GM21381 (cell line): ENCODE measurements around the gene SPTBN5.

Experiments
- ATAC-seq: cut with Tn5 transposase; IDR thresholded peaks from one replicate; pipeline ENCODE4 v1.9.1; 2021; ENCODE audit warnings: mild to moderate bottlenecking, moderate library complexity; ENCODE audit not compliant: unreplicated experiment

The SPTBN5 gene

DNA sequence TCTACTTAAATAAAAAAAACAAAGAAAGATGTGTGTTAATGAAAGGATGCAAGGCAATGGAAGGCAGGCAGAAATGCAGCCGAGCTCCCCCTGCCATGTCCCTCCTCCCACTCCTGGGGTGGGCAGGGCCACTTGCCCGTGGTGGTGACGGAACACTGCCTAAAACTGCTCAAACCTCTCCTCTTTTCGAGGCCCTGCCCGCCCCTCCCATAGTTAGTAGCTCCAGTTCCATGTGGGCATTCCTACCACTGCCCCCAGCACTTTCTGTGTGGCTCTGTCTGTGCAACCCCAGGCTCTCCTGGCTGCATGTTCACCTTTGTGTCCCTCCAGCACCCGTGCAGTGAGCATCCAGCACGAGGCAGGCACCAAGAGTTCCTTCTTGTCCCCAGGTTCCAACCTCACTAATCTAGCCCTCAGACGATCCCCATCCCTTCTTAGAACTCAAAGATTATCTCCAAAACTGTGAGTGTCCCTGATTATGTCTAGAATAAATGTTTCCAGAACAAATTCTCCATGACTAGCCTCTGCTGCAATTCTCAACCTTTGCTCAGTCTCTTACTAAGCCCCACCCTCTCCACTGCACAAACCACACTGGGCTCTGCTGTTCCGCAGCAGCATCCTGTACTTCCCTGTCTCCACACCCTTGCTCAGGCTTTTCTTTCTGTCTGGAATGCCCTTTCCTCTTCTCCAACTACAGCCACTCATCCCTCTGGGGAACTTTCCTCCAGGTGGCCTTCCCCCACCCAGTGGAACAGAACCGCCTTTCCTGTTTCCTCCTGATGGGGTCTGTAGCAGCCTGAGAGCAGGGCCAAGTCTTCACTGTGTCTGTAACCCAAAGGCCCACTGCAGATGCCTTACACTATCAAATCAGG is 32.6 kb upstream of the SPTBN5 start:
- ATAC-seq: no peak

DNA sequence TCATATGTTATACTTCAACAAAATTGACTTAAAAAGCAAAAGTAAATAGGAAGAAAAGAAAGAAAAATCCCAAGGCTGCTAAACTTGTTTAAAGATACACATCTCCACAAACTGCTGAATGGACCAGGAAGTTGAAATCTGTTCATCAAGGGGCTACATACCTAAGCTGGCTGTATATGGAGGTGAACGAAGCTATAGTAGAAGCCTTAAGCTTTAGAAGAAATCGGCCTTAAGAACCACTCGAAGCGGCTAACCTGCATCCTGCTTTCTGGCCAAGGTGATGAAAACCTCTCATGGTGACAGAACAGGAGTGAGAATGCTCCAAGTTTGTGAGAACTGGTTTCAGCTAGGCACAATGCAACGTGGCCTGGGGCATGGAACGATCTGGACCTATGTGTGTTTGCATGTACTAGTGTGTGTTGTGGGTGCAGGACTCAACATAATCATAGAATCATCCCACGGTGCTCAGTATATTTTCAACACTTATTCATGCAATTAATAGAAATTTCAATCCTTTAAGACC is 31.3 kb upstream of the SPTBN5 start:
- ATAC-seq: no peak

DNA sequence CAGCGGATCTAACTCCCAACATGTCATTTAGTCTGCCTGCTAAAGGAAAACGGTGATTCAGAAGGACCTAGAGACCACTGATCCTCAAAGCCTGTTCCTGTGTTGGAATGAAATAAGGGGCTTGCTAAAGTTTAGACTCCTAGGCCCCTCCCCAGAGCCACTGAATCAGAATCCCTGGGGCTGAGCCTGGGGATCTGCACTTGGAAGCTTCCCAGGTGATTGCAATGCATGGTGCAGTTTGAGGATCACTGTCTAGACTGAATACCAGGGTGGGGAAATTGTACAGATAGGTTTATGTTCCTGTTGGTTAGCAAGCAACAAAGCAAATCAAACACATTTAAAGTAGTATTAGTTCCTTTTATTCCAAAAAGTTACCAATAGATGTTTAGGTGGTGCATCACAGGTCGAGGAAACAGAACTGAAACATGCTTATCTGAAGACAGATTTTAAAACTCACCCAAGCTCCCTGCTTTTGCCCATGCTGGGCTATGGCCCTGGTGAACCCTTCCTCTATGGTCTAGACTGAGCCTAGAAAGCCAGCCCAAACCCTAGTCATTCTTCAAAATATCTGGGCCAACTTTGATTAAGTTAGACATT is 29.6 kb upstream of the SPTBN5 start:
- no peak for ATAC-seq

DNA sequence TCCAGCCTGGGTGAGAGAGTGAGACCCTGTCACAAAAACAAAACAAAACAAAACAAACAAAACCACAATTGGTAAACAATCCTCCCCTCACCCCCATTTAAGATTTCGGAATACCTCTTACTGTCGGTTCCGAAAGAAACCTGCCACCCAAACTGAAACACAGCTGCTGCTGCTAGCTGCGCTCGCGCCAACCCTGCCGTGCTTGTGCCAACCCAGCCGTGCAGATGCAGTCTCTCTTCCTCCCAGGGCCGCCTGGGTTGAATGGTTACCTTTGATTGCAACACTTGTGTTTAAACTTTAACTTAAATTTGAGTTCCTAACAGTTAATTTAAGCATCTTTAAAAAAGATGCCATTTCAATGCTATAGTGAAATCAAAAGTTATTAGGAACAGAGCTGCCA is 28.5 kb upstream of the SPTBN5 start:
- ATAC-seq: no peak

DNA sequence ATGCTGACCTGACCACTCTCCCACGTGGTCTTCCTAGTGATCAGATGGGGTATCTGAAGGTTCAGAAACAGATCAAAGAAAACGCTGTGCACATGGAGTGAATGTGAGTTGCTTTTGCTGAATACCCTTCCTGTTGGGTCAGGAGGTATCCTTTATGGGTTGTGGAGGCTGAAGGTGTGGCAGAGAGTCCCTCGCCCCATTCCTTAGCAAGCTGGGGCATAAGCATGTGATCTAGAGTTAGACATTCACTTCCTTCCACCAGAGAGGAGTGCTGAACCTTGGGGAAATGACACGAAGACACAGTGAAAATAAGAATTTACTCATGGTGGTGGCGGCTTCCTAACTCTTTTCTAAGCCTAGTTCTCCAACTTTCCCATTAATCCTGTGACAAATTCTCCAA is 27.8 kb upstream of the SPTBN5 start:
- no peak for ATAC-seq

DNA sequence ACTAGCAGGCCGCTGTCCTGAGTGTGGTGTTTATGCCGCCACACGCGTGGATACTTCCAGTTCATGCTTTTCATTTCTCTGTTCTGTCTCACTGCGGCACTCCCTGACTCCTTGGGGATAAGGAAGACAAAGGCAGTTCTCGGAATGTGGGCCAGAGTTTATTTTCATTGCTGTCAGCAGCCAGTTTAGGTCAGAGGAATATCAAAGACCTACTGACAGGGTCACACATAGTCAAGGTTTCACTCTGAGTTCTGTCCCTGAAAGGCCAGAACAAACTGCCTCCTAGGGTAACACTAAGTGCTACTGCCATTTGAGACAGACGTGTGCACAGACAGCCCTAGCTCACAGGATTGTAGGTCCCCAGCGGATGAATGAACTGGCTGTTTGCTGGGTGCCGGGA is 27.3 kb upstream of the SPTBN5 start:
- no peak for ATAC-seq

DNA sequence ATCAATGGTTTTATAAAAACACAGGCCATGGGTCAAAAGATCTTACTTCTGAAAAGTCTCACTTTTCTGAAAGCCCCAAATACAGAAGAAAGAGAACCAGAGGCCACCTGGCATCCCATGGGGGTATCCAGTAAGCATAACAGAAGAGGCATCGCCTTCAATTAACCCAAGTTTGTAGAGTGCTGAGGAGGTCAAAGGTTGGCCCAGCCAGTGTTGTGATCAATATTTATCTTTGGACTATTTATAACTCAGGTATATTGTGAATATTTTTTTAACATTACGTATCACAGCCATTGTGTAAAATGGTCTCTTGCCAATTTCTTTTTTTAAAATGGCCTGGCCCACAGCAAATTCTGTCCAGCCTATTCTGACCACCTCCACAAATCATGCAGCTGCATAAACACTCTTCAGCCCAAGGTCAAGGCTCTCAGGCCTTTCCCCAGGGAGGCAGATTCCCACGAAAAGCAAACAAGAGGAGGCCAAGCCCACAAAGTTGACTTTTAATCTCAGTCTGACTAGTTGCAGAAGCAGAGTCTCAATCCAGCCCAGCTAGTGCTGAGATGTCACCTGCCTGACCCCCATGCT is 26.2 kb upstream of the SPTBN5 start:
- ATAC-seq: no peak

DNA sequence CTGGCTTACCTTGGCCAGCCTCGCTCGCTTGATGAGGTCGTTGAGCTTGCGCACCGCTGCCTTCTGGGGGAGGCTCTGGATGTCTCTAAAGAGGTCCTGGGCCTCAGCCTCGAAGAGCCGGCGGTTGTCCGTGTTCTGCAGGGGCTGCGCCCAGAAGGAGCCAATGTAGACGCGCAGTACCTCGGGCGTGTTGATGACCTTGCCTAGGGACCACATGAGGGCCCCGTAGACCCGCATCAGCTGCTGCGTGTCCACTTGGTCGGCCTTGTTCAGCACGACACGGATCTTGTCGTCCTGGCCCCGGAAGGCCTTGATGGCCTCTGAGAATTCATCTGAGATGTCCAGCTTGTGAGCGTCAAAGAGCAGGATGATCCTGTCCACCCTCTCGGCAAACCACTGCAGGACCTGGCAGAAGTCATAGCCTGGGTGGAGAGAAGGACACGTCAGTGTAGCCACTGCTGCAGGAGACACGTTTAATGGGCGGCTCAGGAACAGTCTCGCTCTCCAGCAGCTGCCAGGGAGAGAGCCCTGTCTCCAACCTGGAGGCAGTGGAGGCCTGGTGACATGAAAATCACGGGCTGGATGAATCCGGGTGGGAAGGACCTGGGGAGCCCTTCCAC is 25.5 kb upstream of the SPTBN5 start:
- ATAC-seq: no peak

DNA sequence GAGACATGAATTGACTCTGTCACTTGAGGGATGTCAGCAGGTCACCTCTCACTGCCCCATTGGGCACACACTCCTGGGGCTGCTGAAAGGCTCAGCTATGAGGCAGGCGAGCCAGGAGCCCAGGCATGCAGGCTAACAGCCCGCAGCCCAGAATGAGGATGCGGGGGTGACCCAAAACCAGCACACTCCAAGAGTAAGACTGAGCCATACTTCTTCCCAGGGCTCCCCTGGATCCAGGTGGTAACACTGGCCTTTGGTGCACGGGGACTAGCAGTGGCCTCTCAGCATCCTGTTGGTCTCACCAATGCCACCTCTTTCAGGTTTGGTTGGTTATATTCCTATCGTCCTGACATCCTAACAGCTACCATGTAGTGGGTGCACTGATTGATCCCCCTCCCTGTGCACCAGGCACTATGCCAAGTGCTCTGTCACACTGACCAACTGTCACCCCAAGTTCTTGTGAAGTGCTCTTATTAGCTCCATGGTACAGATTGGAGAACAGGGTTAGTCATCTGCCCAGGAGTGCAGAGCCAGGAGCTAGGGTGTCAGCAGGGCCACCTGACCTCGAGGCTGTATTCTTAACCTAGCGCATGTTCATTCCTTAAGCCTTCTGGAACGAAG is 24.8 kb upstream of the SPTBN5 start:
- no peak for ATAC-seq

DNA sequence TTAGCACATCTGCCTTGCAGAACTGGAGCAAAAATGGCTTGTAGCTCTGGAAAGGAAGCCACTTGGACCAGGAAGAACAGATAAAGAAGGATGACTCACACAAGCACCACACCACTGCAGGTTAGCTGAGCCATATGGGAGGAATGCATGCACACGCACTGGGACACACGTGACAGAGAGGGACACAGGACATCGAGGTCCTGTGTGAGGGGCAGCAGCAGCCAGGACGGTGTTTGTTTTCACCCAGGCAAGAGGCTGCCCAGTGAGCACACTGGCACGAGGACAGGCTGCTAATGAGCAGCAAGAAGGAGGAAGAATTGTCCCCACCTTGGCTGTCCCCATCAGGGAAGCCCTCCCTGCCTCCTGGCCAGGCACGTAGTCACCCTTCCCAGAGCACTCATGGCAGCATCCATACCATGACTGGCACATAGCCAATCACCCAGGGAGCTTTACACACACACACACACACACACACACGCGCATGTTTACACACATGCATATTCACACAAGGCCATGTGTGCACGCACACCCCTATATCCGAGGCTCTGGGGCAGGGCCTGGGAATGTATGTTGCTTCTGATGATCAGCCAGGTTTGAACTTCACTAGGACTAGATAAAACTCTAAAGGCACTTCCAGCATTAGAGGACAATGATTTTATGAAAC is 24.0 kb upstream of the SPTBN5 start:
- no peak for ATAC-seq

DNA sequence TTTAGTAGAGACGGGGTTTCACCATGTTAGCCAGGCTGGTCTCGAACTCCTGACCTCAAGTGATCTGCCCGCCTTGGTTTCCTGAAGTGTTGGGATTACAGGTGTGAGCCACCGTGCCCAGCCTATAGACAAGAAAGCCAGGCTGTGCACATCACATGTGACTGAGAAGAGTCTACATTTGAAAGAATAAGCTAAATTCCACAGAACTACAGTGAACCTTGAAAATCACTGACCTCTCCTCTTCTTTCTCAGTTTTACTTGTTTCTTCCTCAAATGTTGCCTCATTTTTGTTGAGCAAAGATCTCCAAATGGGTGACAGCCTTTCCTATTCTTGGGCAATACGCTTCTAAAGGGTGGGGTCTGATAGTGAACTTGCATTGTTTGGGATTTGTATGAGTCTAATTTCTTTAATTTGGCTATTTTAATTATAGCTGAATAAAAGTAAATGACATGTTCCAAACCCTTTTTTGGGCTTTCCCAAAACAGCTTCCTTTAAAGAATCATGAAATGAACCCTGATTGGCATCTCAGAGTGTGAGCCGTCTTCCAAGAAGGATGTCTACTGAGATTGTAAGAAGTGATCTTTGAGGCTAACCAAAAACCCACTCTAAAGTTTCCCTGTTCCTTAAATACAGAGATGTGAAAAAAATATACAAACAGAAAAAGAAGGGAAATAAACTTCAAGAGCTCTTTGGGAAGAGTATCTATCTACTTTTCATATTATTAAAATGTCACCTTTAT is 21.6 kb upstream of the SPTBN5 start:
- ATAC-seq: no peak

DNA sequence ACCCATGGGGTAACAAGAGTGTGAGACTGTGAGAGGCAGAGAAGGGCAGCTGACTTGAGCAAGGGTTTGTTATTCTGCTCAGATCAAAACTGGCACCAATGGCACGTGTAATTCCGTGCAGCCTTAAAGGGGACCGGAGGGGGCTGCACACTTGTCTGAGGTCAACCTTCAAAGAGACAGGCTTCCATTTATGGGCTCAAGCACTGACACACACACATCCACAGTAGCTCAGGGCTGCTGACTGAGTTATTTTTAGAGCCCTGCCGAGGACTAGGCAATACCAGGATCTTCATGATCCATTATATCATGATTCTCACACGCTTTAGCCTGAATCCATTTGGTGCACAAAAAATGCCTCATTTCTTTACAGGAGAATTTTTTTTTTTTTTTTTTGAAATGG is 20.6 kb upstream of the SPTBN5 start:
- no peak for ATAC-seq

DNA sequence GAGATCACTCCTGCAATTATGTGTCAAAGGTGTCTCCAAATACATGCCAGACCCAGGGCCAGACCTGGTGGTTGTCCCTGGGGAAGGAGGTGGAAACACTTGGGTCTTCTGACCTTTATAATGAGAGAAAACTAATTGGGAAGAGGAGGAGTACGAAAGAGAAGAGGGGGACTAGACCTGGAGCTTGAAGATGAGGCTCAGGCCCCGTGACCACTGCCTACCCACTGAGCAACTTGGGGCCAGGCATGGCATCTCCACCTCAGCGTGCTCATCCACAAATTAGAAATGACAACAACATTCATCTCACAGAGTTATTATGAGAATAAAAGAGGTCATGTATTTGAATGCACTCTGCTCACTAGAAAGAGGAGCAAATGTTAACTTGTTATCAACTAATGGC is 19.4 kb upstream of the SPTBN5 start:
- no peak for ATAC-seq

DNA sequence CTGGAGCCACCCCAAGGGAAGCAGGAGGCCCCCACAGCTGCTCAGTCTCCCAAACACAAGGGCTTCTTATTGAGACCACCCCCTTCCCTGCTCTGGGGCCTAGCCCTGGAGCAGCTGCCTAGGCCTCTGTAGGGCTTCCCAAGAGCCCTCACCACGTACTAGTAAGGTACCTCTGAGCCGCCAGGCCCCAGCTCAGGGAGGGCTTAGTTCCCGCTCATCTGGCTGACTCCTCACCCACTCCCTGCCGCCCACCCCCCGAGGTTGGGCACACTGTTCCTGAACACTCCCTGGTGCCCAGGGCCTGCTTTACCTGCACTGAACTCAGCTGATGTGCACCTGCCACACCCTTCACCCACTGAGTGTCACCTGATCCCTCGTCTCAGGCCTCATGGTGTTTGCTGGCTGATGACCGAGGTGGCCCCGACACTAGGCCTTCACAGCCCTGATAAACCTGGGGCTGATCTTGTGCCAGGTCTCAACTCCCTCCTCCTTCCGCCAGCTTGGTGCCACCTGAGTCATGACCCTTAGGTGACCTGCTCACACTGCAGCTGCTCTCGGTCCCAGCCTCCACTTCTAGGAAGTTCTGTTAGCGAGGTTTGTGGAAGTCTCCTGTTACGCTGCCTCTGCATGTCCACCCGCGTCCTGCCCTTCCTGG is 18.0 kb upstream of the SPTBN5 start:
- ATAC-seq: no peak

DNA sequence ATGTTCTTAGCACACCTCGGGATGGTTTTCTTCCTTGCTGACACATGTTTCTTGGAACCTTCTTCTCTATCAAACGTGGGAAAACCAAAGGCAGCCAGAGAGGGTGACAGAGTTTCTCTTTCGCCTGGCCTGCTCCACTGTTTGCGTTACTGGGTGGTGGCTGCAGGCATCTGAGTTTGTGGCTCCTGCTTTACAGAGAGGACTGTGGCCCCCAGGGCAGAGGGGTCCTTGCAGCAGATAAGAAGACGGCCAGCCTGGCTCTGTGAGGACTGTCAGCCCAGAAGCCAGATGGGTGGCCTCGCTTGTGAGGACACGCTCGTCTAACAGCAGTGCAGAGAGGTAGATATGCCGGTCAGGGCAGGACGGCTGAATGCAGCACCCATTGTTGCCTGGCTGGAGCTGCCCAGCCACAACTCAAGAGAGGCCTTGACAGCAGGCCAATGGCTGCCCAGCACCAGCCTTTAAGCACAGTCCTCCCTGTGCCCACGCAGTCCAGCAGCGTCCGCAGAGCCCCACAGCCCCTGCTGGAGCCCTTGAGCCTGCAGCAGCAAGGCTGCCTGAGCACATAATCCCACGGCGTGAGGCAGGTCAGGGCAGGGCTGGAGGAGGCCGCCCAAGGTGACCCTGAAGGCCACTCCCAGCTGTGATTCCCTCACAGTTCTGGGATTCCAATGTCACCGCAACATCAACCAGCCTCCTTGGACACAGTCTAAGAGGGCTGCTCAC is 15.0 kb upstream of the SPTBN5 start:
- ATAC-seq: no peak

DNA sequence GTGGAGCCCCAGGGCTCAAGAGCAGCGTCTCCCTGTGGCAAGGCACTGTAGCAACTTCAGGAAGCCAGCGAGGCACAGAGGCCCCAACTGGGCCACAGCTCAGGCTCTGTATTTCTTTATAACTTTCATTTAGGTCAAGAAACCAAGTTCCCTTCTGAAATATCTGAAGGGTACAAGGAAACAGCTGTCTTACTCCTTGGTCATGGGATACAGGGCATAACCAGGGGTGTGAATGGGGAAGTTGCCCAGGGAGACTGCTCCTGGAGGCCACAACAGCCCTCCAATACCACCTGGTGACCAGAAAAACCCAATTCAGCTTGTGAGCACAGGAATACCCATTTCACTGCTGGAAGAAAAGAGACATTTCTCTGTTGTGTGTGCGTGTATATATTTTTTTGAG is 13.3 kb upstream of the SPTBN5 start:
- no peak for ATAC-seq

DNA sequence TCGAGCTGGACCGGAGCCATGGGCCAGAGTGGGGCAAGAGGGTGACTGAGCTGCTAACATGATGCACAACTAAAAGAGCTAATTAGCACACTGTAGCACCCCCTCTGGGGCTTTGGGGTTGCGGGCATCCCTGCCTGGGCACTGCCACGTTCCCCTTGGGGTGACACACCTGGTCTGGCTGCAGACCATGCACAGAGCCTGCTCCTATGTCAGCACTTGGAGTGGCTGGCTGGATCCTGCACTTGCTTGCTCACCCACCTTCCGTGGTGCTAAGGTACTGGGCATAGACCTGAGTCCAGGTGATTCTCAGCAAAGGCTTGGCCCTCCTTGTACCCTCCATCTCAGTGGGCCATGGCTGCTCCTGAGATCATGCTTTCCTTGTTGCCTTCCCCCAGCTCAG is 12.8 kb upstream of the SPTBN5 start:
- no peak for ATAC-seq

DNA sequence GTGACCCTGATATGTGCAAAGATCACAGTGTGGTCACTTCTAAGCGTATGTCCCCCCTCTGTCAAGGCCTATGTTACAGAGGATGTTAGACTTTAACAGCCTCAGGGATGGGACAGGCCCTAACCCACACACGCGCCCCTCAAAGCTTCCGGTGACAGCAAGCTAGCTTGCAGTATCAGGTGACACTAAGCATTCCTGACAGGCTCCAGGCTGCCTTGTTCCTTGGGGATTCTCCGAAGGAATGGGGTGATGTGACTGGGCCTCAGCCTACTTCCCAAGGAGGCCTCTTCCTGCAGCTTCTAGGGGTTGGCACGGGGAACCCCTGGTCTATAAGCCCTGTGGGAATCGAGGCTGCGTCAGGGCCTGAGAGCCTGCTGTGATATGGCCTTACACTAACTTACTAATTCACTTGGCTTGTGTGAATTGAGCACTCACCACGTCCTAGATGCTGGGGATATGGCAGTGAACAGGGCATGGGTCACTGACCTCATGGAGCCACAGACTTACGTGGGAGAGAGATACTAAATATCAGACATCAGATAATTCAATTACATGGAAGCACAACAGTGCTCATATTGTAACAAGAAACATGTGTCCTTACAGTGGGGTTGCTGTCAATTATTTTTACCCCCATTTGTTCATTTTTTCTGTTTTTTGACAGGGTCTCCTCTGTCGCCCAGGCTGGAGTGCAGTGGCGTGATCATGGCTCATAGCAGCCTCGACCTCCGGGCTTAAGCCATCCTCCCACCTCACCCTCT is 11.4 kb upstream of the SPTBN5 start:
- no peak for ATAC-seq
